GM18517 (cell line): Measurements from ENCODE around the gene FHOD1.

Source experiments
- ATAC-seq: cut with Tn5 transposase; IDR thresholded peaks from one replicate; pipeline ENCODE4 v1.9.1; 2021; ENCODE audit warnings: mild to moderate bottlenecking, moderate library complexity; ENCODE audit not compliant: unreplicated experiment

FHOD1 gene

GRCh38 chr16:67252609-67253497 lies 5.6 kb upstream of the FHOD1 start:
- no peak for ATAC-seq

DNA sequence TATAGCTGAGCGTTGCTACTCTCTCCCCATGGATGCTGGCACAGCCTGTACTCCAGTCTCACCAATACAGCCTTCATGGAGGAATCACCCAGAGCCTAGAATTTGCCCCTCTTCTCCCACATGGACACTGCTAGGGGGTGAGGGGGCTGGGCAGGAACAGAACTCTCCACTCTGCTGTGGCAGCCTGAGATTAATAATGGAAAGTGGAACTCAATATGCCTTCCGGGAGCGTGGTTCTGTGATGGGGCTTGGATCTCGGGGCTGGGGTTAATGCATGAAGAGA lies 2.7 kb upstream of the FHOD1 start:
- no peak for ATAC-seq

DNA sequence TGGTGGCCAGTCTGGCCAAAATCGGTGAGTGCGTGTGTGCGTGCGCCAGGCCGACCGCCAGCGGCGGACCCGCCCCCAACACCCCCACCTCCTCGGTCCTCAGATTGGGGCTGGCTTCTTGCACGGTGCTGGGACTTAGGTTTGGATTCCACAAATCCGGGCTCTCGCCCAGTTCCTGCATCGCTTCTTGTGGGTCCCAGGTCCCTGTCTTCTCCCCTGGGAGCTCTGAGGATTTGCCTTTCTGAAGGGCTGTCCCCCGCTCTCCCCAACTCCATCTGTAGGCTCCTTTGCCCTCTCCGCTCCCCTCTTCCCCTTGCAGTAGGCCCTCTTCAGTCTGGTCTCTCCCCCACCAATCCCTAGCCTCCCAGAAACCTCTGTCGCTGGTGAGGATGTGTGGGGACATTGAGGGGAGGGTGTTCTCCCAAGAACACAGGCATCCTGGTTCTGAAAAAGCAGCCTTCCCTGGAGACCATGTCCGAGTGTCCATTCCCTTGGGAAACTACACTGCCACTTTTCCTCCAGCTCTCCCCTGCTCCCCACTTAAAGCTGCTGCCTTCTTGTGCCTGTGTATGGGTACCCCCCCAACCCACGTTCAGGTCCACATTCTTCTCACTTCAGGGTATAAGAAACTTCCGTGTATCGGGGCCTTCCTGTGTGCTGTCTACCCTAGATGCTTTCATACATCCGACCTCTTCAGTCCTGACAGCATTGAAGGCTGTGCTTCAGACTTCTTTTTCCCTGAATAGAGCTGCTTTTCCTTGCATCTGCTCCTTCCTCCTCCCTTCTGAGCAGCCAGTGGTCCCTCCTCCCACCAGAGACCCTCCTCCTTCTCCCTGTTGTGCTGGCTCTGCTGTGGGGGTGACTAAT lies 2.1 kb upstream of the FHOD1 start:
- no peak for ATAC-seq

DNA sequence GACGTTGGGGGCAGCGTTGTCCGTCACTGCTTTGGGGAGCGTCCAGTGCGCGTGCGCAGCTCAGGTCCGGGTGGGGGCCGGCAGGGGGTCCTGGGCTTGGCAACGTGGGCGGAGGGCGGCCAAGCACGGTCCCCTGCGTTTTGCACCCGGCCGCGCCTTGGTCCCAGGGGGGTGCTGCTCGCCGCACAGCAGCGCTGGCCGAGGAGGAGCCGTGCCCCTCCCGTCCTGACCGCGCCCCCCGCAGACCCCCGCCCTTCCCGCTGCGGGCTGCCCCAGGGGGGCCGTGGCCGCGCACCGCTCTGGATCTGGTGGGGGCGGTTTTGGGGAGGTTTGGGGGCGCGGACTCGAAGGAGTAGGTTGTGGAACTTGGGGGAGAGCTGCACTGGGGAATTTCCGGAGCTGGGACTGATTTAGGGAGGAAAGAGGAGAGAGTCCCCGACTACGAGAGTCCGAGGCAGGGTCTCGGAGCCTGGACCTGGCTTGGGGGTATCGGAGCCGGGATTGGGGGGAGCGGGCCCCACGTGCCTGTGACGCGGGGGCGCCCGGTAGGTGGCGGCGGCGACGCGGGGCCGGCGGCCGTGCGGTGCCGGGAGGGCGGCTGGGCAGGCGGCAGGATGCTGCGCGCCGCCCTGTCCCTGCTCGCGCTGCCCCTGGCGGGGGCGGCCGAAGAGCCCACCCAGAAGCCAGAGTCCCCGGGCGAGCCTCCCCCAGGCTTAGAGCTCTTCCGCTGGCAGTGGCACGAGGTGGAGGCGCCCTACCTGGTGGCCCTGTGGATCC lies 1.3 kb upstream of the FHOD1 start, which contains the start of gene SLC9A5:
Gene SLC9A5, plus strand, starts transcription at position 579 of the 777 bp plus-strand sequence. Its CDS starts 36 bp downstream, at position 615.
- no peak for ATAC-seq

DNA sequence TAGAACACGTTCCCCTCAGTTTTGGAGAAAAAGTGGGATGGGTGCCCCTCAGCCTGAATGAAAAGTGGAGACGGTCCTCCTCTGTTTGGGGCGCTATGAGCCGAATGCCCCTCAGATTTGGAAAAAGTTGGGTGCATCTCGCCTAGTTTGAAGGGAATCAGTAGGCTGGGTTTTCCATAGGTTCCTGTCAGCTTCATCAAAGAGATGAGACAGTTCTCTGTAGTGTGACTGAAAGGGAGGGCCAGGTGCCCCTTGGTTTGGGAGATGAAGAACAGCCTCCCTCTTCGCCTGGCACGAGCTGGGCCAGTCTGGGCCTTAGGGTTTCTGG lies 756 bp upstream of the FHOD1 start:
- no peak for ATAC-seq

DNA sequence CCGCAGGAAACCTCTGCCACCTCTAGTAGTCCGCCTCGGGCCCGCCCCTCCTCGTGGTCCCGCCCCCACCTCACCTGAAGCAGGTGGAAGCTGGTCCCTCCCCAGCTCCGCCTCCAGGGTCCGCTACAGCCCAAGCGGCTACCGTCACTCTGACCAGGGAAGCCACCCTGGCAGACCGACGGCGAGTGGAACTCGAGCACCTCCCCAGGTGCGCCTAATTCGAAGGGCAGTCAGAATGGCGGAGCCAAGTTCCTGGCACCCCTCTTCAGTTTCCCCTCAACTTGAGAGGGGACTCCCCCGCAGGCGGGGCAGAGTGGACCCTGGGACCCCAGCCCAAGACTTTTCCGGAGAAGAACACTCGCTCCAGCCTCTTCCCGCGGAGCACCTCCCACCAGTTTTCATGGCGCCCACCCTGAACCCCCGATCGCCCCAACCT lies 507 bp downstream of the FHOD1 start:
- peak; percentile 17 for ATAC-seq

- peak; percentile 22 for ATAC-seq
These were observed 1.1 kb downstream of the FHOD1 start for GRCh38 chr16:67246081-67246755.

DNA sequence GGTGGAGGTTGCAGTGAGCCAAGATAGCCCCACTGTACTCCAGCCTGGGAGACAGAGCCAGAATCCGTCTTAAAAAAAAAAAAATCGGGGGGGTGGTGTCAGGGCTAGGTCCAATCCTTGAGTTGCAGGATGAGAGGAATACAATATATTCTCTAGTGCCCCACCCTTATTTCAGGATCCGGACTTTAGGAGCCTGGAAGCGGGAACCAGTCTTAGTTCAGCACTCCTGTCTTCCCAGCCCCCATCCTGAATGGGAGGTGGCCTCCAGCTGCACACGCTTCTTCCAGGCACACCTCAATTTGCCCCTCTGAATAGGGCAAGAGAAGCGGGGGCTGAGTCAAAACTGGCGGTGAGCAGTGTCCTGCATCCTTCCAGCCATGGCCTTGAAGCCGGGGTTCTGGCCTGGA lies 1.6 kb downstream of the FHOD1 start:
- no peak for ATAC-seq

GRCh38 chr16:67245186-67245585 lies 2.1 kb downstream of the FHOD1 start:
- no peak for ATAC-seq

GRCh38 chr16:67244387-67245185 lies 2.7 kb downstream of the FHOD1 start:
- peak; percentile 54 for ATAC-seq

GRCh38 chr16:67243481-67243880 lies 3.8 kb downstream of the FHOD1 start:
- no peak for ATAC-seq

- no peak for ATAC-seq
These were observed 5.0 kb downstream of the FHOD1 start for GRCh38 chr16:67242138-67242730.

DNA sequence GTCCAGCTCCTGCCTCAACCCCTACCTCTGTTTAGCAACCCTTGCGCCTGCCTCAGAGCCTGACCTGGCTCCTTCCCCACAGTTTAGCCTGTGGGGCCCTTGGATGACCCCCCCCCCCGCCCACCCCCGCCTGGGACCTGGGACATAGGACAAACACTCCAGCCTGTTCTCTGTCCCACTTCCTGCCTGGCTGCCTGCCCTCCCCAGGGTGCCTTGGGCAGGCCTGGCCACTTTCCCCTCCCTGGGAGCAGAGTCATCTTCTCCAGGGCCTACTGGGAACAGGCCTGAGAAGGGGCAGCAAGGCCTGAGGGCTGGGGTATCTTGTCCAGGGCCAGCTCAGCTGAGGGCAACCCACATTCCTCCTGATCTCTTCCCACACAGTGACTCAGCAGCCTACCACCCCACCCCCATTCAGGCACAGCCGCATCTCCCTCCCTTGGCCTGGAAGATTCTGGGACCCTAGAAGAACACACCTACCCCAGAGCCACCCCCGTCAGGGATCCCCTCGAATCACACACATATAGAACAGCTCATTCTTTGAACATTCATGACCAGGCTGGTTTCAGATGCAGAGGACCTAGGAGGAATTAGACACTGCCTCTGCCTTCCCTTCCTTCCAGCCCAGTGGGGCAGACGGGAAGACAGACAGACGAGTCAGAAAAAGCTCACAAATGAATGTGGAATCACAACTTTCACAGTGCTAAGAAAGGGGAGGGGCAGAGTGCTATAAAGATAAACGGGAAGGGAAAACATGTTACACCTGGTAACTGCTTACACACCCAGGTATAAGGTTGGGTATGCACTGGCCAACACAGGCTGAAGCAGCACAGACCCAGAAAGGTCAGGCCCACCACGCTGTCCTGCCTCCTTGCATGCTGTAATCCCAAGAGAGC lies 6.0 kb downstream of the FHOD1 start:
- no peak for ATAC-seq

- ATAC-seq = no peak
These were observed 6.8 kb downstream of the FHOD1 start for GRCh38 chr16:67240506-67240905.

DNA sequence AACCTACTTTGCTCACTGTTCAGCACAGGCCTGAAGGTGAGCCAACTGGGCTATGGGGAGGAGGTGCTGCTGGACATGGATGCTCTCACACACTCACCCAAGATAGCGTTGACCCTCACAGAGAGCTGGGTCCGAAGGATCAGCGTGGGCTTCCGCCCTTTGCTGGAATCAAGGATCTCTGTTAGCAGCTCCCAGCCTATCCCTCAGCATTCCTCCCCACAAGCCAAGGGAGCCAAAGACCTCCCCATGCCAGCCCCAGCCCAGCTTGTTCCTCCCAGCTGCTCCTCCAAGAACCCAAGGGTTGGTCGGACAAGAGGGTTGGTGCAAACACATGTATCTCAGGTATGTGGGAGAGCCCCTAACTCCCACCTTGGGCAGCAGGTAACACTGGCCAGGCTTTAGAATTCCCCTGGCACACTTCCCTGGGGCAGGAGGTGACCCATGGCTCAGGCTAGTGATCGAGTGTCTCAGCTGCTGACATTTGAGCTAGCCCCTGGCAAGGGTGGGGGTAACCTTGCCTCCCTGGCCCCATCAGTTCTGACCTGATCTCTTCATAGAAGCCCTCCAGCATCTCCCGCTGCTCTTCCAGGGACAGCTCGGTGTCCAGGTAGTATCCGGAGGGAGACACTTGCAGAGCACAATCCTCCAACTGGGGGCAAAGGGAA lies 8.3 kb downstream of the FHOD1 start:
- no peak for ATAC-seq

DNA sequence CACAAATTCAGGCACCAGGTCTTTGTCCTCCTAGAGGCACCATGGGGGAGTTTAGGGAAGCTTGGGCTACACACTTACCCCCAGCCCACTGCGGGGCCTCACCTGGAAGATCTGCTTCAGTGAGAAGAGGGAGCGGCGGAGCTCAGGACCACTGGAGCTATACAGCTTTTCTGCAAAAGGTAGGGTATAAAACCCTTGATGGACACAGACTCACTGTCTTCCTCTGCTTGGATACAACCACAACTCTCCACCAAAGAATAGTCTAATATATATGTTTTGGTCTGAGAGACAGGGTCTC lies 9.1 kb downstream of the FHOD1 start:
- no peak for ATAC-seq

- no peak for ATAC-seq
These were observed 9.6 kb downstream of the FHOD1 start for GRCh38 chr16:67237396-67238277.
